ENCODE measurements around the gene MEGF9.

- TF ChIP-seq CTCF (IDR thresholded peaks at IDR 0.05) (no peak), EZH2 (IDR thresholded peaks at IDR 0.05; ENCODE audit: borderline replicate concordance, insufficient read depth, low read depth, low read length, poor library complexity, severe bottlenecking) (no peak)
These were observed 87.8 kb downstream of the MEGF9 start for GRCh38 chr9:120626512-120626911.
